Trophoblast cell (in vitro differentiated cells and primary cell): ENCODE results near the gene CRLF3.

Source experiments
- DNase-seq, 2 donors: peaks; one replicate each; pipeline ENCODE4 v3.0.0-alpha.2; 2016
- H2AFZ ChIP-seq: 2 replicates; pipeline ENCODE4 v1.6.1; 2013; ENCODE audit warnings: low read length, moderate library complexity, mild to moderate bottlenecking; ENCODE audit not compliant: insufficient read depth, poor library complexity
- H2AK5ac ChIP-seq: 2 replicates; pipeline ENCODE4 v1.6.1; 2013; ENCODE audit warnings: mild to moderate bottlenecking, low read length
- H2BK120ac ChIP-seq: 2 replicates; pipeline ENCODE4 v1.6.1; 2013; ENCODE audit warnings: low read length, mild to moderate bottlenecking, moderate library complexity; ENCODE audit not compliant: insufficient read depth, poor library complexity
- H2BK12ac ChIP-seq: 2 replicates; pipeline ENCODE4 v1.6.1; 2013; ENCODE audit warnings: mild to moderate bottlenecking, low read length, moderate library complexity
- H2BK5ac ChIP-seq: 2 replicates; pipeline ENCODE4 v1.6.1; 2013; ENCODE audit warnings: low read length, low read depth, moderate library complexity, mild to moderate bottlenecking; ENCODE audit not compliant: poor library complexity
- H3K14ac ChIP-seq: 2 replicates; pipeline ENCODE4 v1.6.1; 2013; ENCODE audit warnings: mild to moderate bottlenecking, low read length
- H3K18ac ChIP-seq: 2 replicates; pipeline ENCODE4 v1.6.1; 2013; ENCODE audit warnings: mild to moderate bottlenecking, low read length
- H3K23ac ChIP-seq: 2 replicates; pipeline ENCODE4 v1.6.1; 2013; ENCODE audit warnings: low read length
- H3K27ac ChIP-seq: 2 replicates; pipeline ENCODE4 v1.5.1; 2013; ENCODE audit warnings: low read depth, mild to moderate bottlenecking, inconsistent platforms, low read length, moderate library complexity
- H3K27me3 ChIP-seq: 2 replicates; pipeline ENCODE4 v1.6.1; 2013; ENCODE audit warnings: inconsistent platforms, mild to moderate bottlenecking, low read length, moderate library complexity; ENCODE audit not compliant: insufficient read depth
- H3K36me3 ChIP-seq, 2 experiments: 1 replicate in 1 of 2; 2 replicates in 1 of 2; pipeline ENCODE4 v1.6.1; 2013; ENCODE audit warnings: low read length in 2 of 2, mild to moderate bottlenecking in 2 of 2, moderate library complexity in 1 of 2; ENCODE audit not compliant: insufficient read depth in 2 of 2, control insufficient read depth in 1 of 2
- H3K4ac ChIP-seq: 2 replicates; pipeline ENCODE4 v1.6.1; 2013; ENCODE audit warnings: low read depth, mild to moderate bottlenecking, low read length, moderate library complexity
- H3K4me1 ChIP-seq, 2 experiments: 1 replicate in 1 of 2; 2 replicates in 1 of 2; pipeline ENCODE4 v1.6.1; 2013; ENCODE audit warnings: low read length in 2 of 2, mild to moderate bottlenecking in 2 of 2, moderate library complexity in 1 of 2; ENCODE audit not compliant: insufficient read depth in 2 of 2, control insufficient read depth in 1 of 2
- H3K4me2 ChIP-seq: 2 replicates; pipeline ENCODE4 v1.6.1; 2013; ENCODE audit warnings: inconsistent platforms, mild to moderate bottlenecking, low read length, moderate library complexity
- H3K4me3 ChIP-seq: 2 replicates; pipeline ENCODE4 v1.5.1; 2013; ENCODE audit warnings: mild to moderate bottlenecking, low read depth, low read length, inconsistent platforms
- H3K79me1 ChIP-seq: one replicate; pipeline ENCODE4 v1.6.1; 2013; ENCODE audit warnings: low read length
- H3K79me2 ChIP-seq: 2 replicates; pipeline ENCODE4 v1.6.1; 2013; ENCODE audit warnings: low read length, mild to moderate bottlenecking; ENCODE audit not compliant: control insufficient read depth, insufficient read depth, poor library complexity
- H3K9ac ChIP-seq: 2 replicates; pipeline ENCODE4 v1.6.1; 2013; ENCODE audit warnings: mild to moderate bottlenecking, low read length
- H3K9me3 ChIP-seq: 2 replicates; pipeline ENCODE4 v1.6.1; 2013; ENCODE audit warnings: low read depth, mild to moderate bottlenecking, control low read depth, inconsistent platforms, low read length; ENCODE audit not compliant: insufficient read depth
- H4K12ac ChIP-seq: 2 replicates; pipeline ENCODE4 v1.6.1; 2013; ENCODE audit warnings: low read depth, mild to moderate bottlenecking, low read length, moderate library complexity
- H4K8ac ChIP-seq: 2 replicates; pipeline ENCODE4 v1.6.1; 2013; ENCODE audit warnings: low read depth, mild to moderate bottlenecking, low read length, moderate library complexity
- H4K91ac ChIP-seq: one replicate; pipeline ENCODE4 v1.6.1; 2013; ENCODE audit warnings: low read depth, mild to moderate bottlenecking, low read length, moderate library complexity
- WGBS: extraction: QIAGEN DNeasy Blood & Tissue Kit; methylation state at CpG from one replicate; pipeline ENCODE4 v1.1.7; 2013; ENCODE audit warnings: missing lambda C conversion rate; ENCODE audit not compliant: insufficient read length, insufficient coverage; ENCODE audit errors: extremely low coverage; 5-methylcytosine and 5-hydroxymethylcytosine counted together

CRLF3 gene

GRCh38 chr17:30794372-30794771 is 30.1 kb downstream of the CRLF3 start:
- Histone ChIP-seq H4K12ac (no peak overlapping the region), H2BK120ac (no peak overlapping the region), H3K4ac (no peak overlapping the region), H3K36me3 (peaks cover 25 to 36% of the 10 kb centered on the region in 2 experiments), H3K9ac (no peak overlapping the region), H3K27ac (no peak overlapping the region), H3K23ac (no peak overlapping the region), H3K14ac (no peak overlapping the region), H3K9me3 (no peaks in the 10 kb centered on the region), H2BK12ac (no peak overlapping the region), H3K4me1 (no peaks in the 10 kb centered on the region), H2AK5ac (no peak overlapping the region), H3K79me1 (no peaks in the 10 kb centered on the region), H4K8ac (no peak overlapping the region), H3K4me3 (no peak overlapping the region), H2AFZ (no peak overlapping the region), H4K91ac (no peak overlapping the region), H3K4me2 (no peak overlapping the region), H3K27me3 (no peaks in the 10 kb centered on the region), H3K79me2 (no peaks in the 10 kb centered on the region), H3K18ac (no peak overlapping the region), H2BK5ac (no peak overlapping the region)
- DNase-seq: no peak
- WGBS: no CpG with 5 or more reads among the region's 5 CpGs

- no peak overlapping the region for H4K12ac ChIP-seq
- H2BK12ac ChIP-seq: no peak overlapping the region
- no peaks in the 10 kb centered on the region for H3K27me3 ChIP-seq
- H2AFZ ChIP-seq: no peak overlapping the region
- H3K79me1 ChIP-seq: no peaks in the 10 kb centered on the region
- H3K4me2 ChIP-seq: no peak overlapping the region
- H3K27ac ChIP-seq: peak overlapping the region; percentile 43
- no CpG with 5 or more reads among the region's 9 CpGs for WGBS
- no peak overlapping the region for H3K18ac ChIP-seq
- no peak overlapping the region for H3K14ac ChIP-seq
- H3K4me3 ChIP-seq: no peak overlapping the region
- H4K91ac ChIP-seq: no peak overlapping the region
- H3K79me2 ChIP-seq: no peaks in the 10 kb centered on the region
- H3K4me1 ChIP-seq: no peaks in the 10 kb centered on the region
- no peak overlapping the region for H4K8ac ChIP-seq
- H2BK120ac ChIP-seq: no peak overlapping the region
- H3K23ac ChIP-seq: no peak overlapping the region
- no peak overlapping the region for H3K4ac ChIP-seq
- H3K9ac ChIP-seq: no peak overlapping the region
- H3K9me3 ChIP-seq: no peaks in the 10 kb centered on the region
- no peak overlapping the region for H2AK5ac ChIP-seq
- no peak for DNase-seq
- H3K36me3 ChIP-seq: peaks cover 22 to 33% of the 10 kb centered on the region in 2 experiments
- no peak overlapping the region for H2BK5ac ChIP-seq
Observed at GRCh38 chr17:30793282-30793977, 31.1 kb downstream of the CRLF3 start.

GRCh38 chr17:30790279-30790678 is 34.2 kb downstream of the CRLF3 start:
- H3K14ac ChIP-seq: no peak overlapping the region
- H2BK5ac ChIP-seq: no peak overlapping the region
- H3K4me1 ChIP-seq: no peaks in the 10 kb centered on the region
- H4K91ac ChIP-seq: no peak overlapping the region
- H4K12ac ChIP-seq: no peak overlapping the region
- no peak overlapping the region for H2AK5ac ChIP-seq
- no peak overlapping the region for H3K9ac ChIP-seq
- no peak overlapping the region for H3K4me3 ChIP-seq
- H2BK12ac ChIP-seq: no peak overlapping the region
- H3K27ac ChIP-seq: no peak overlapping the region
- H3K79me1 ChIP-seq: no peaks in the 10 kb centered on the region
- H3K27me3 ChIP-seq: no peaks in the 10 kb centered on the region
- H3K79me2 ChIP-seq: no peaks in the 10 kb centered on the region
- no peak overlapping the region for H2AFZ ChIP-seq
- H3K4me2 ChIP-seq: no peak overlapping the region
- no peak overlapping the region for H3K4ac ChIP-seq
- H3K36me3 ChIP-seq: peaks cover 26 to 39% of the 10 kb centered on the region in 2 experiments
- H4K8ac ChIP-seq: no peak overlapping the region
- no CpG with 5 or more reads among the region's 2 CpGs for WGBS
- no peaks in the 10 kb centered on the region for H3K9me3 ChIP-seq
- no peak overlapping the region for H2BK120ac ChIP-seq
- H3K23ac ChIP-seq: no peak overlapping the region
- no peak overlapping the region for H3K18ac ChIP-seq
- peak in 1 of 2 donors; percentile 44 for DNase-seq

- H3K18ac ChIP-seq: no peak overlapping the region
- DNase-seq: peak; percentile 20 to 76
- no peaks in the 10 kb centered on the region for H3K4me1 ChIP-seq
- no peak overlapping the region for H2BK12ac ChIP-seq
- no peak overlapping the region for H2BK120ac ChIP-seq
- H3K4ac ChIP-seq: no peak overlapping the region
- no peak overlapping the region for H3K23ac ChIP-seq
- H3K4me2 ChIP-seq: no peak overlapping the region
- H3K27me3 ChIP-seq: no peaks in the 10 kb centered on the region
- H3K27ac ChIP-seq: no peak overlapping the region
- peaks cover 29 to 40% of the 10 kb centered on the region in 2 experiments for H3K36me3 ChIP-seq
- no peak overlapping the region for H4K91ac ChIP-seq
- no peaks in the 10 kb centered on the region for H3K9me3 ChIP-seq
- no peak overlapping the region for H3K4me3 ChIP-seq
- no CpG with 5 or more reads among the region's 2 CpGs for WGBS
- H3K79me2 ChIP-seq: no peaks in the 10 kb centered on the region
- H3K14ac ChIP-seq: no peak overlapping the region
- H2BK5ac ChIP-seq: no peak overlapping the region
- no peak overlapping the region for H2AK5ac ChIP-seq
- H2AFZ ChIP-seq: no peak overlapping the region
- no peak overlapping the region for H4K12ac ChIP-seq
- no peak overlapping the region for H3K9ac ChIP-seq
- H3K79me1 ChIP-seq: no peaks in the 10 kb centered on the region
- no peak overlapping the region for H4K8ac ChIP-seq
Observed at GRCh38 chr17:30788918-30789317, 35.6 kb downstream of the CRLF3 start.
